ENCODE measurements around the gene SESN3.

Gene SESN3

DNA sequence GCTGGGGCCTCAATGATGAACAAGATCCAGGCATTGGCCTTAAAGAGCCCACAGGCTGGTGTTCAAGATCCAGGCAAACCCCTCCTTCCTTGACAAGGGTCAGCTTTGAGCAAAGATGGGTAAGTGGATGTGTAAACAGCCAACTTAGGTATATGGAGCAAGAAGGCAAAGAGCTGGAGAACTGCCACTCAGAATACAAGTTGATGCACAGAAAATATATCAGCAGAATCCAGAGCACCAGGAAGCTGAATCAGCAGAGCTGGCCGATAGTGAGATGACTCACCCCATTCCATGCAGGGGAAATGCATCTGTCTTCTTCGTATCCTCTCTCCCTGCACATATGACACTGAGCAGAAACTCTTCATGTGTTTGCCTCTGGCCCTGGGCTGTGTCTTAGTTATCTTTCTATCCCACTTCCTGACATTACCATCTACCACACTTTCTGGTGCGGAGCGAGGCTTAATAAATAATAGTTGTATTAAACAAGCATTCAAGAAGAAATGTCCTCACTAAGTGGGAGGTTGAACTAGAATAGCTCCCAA lies 83.6 kb downstream of the SESN3 start:
- peaks cover 34% of the 10 kb centered on the region for H3F3A ChIP-seq (ENCODE audit: insufficient read depth, low read length)
- no peaks in the 10 kb centered on the region for H3K27me3 ChIP-seq (replicated peaks; ENCODE audit: insufficient read depth, low read length)
- H3K9me2 ChIP-seq (replicated peaks; ENCODE audit: insufficient read depth, low read length): no peaks in the 10 kb centered on the region
- no peak overlapping the region for H3K4me3 ChIP-seq (ENCODE audit: low read length)
- no peaks in the 10 kb centered on the region for H3K9me3 ChIP-seq (replicated peaks; ENCODE audit: insufficient read depth, low read length)
- H4K20me1 ChIP-seq (ENCODE audit: insufficient read depth, low read length): no peaks in the 10 kb centered on the region
- H3K4me2 ChIP-seq (ENCODE audit: low read depth, low read length): peak overlapping the region; percentile 39; the same call in 1 of the 2 replicates
- no peak overlapping the region for H3K9ac ChIP-seq (ENCODE audit: low read length)
- H3K79me2 ChIP-seq (ENCODE audit: low read length): no peaks in the 10 kb centered on the region
- H2AFZ ChIP-seq (ENCODE audit: low read length): peak overlapping the region; percentile 39; the same call in 1 of the 2 replicates
- H3K4me1 ChIP-seq (ENCODE audit: low read length): peaks cover 44% of the 10 kb centered on the region
- H3K27ac ChIP-seq (ENCODE audit: low read length): peak overlapping the region; percentile 24; the same call in 1 of the 2 replicates
- DNase-seq: peak; percentile 62
- H3K36me3 ChIP-seq (replicated peaks; ENCODE audit: insufficient read depth, low read length): no peaks in the 10 kb centered on the region
- TF ChIP-seq, protein P1, sequence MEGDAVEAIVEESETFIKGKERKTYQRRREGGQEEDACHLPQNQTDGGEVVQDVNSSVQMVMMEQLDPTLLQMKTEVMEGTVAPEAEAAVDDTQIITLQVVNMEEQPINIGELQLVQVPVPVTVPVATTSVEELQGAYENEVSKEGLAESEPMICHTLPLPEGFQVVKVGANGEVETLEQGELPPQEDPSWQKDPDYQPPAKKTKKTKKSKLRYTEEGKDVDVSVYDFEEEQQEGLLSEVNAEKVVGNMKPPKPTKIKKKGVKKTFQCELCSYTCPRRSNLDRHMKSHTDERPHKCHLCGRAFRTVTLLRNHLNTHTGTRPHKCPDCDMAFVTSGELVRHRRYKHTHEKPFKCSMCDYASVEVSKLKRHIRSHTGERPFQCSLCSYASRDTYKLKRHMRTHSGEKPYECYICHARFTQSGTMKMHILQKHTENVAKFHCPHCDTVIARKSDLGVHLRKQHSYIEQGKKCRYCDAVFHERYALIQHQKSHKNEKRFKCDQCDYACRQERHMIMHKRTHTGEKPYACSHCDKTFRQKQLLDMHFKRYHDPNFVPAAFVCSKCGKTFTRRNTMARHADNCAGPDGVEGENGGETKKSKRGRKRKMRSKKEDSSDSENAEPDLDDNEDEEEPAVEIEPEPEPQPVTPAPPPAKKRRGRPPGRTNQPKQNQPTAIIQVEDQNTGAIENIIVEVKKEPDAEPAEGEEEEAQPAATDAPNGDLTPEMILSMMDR (IDR thresholded peaks at IDR 0.05; ENCODE audit: low read length): no peak
- TF ChIP-seq EZH2phosphoT487 (IDR thresholded peaks at IDR 0.05; ENCODE audit: low read length) (no peak), EZH2 (optimal IDR thresholded peaks at IDR 0.05; ENCODE audit: low read depth, low read length) (no peak)

DNA sequence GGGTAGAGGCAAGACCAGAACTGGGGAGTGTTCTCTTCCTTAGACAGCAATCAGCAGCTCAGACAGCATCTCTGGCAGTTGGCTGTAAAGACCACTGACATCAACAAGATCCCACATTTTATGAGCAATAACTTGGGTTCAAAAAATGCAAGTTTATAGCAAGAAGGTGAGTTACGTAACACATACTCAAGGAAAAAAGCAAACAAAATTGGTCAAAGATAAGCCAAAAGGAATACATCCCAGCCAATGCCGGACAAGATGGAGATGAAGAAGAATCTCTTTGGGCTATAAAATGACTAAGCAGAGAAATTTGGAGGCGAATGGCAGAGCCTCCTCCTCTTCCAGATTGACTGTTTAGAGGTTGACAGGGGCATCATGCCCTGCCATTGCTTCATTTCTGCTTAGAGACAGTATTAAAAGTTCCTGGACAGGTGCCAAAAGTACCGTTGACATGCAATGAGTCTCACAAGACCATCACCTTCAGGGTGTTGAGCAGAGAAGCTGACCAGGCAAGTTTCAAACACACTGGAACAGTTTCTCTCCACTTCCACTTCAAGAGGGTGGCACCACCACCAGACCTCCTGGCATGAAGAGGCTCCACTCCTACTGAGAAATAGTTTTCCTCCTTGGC lies 85.5 kb downstream of the SESN3 start:
- no peak overlapping the region for H2AFZ ChIP-seq (ENCODE audit: low read length)
- no peak overlapping the region for H3K4me3 ChIP-seq (ENCODE audit: low read length)
- H3K79me2 ChIP-seq (ENCODE audit: low read length): no peaks in the 10 kb centered on the region
- no peaks in the 10 kb centered on the region for H3K9me3 ChIP-seq (replicated peaks; ENCODE audit: insufficient read depth, low read length)
- no peaks in the 10 kb centered on the region for H4K20me1 ChIP-seq (ENCODE audit: insufficient read depth, low read length)
- H3K27ac ChIP-seq (ENCODE audit: low read length): no peak overlapping the region
- peaks cover 21% of the 10 kb centered on the region for H3F3A ChIP-seq (ENCODE audit: insufficient read depth, low read length)
- TF ChIP-seq EZH2phosphoT487 (IDR thresholded peaks at IDR 0.05; ENCODE audit: low read length) (no peak), EZH2 (optimal IDR thresholded peaks at IDR 0.05; ENCODE audit: low read depth, low read length) (no peak)
- TF ChIP-seq, protein P1 (IDR thresholded peaks at IDR 0.05; ENCODE audit: low read length): no peak
- no peaks in the 10 kb centered on the region for H3K36me3 ChIP-seq (replicated peaks; ENCODE audit: insufficient read depth, low read length)
- no peak overlapping the region for H3K9ac ChIP-seq (ENCODE audit: low read length)
- no peaks in the 10 kb centered on the region for H3K9me2 ChIP-seq (replicated peaks; ENCODE audit: insufficient read depth, low read length)
- H3K4me1 ChIP-seq (ENCODE audit: low read length): peaks cover 39% of the 10 kb centered on the region
- peak; percentile 87 for DNase-seq
- H3K27me3 ChIP-seq (replicated peaks; ENCODE audit: insufficient read depth, low read length): no peaks in the 10 kb centered on the region
- peak overlapping the region; percentile 16; the same call in 1 of the 2 replicates for H3K4me2 ChIP-seq (ENCODE audit: low read depth, low read length)

DNA sequence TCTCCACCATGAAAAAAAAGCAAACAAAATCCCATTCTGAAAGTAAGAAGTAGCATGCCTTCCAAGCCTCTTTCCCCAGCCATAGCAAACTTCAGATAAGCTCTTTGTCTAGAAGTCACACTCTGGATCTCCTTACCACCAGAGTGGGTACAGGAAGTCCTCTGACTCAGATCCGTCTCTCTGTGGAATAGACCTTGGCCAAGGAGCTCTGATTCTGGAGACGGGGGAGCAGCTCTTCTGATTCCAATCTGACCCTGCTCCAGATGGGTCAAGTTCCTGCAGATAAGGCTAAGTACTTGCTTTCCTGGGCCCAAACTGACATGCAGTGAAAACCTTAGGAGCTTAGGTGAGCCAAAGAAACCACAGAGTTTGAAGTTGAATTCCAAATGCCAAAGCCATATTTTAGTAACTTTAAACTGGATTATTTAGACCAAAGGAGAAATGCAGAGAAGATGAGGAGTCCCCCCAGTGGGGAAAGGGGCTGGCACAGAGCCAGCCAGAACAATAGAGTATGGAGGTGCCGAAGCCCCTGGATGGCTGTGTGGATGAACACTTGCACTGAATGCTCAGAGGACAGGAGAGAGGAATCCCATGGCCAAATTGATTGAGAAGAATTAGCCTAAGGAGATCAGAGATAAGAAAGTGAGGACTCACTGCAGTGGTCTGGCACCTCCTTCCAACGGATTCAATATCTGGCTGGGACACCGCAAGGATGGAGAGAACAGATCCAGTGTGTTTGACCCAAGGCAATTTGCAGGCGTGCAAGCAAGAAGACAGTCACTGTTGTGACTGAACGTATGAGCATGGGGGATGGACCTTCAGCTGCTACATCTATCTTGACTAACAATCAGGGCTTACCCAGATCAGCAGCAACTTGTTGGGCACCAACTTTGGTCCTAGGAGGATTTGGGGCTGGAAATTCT lies 86.4 kb downstream of the SESN3 start:
- Histone ChIP-seq H3K4me2 (ENCODE audit: low read depth, low read length) (peak overlapping the region; percentile 16; the same call in 1 of the 2 replicates), H3K9me3 (replicated peaks; ENCODE audit: insufficient read depth, low read length) (no peaks in the 10 kb centered on the region), H4K20me1 (ENCODE audit: insufficient read depth, low read length) (no peaks in the 10 kb centered on the region), H3K4me1 (ENCODE audit: low read length) (peaks cover 39% of the 10 kb centered on the region), H3K9me2 (replicated peaks; ENCODE audit: insufficient read depth, low read length) (no peaks in the 10 kb centered on the region), H3K27me3 (replicated peaks; ENCODE audit: insufficient read depth, low read length) (no peaks in the 10 kb centered on the region), H3K79me2 (ENCODE audit: low read length) (no peaks in the 10 kb centered on the region), H3K36me3 (replicated peaks; ENCODE audit: insufficient read depth, low read length) (no peaks in the 10 kb centered on the region), H3K27ac (ENCODE audit: low read length) (no peak overlapping the region), H3K4me3 (ENCODE audit: low read length) (no peak overlapping the region), H3K9ac (ENCODE audit: low read length) (no peak overlapping the region), H2AFZ (ENCODE audit: low read length) (no peak overlapping the region), H3F3A (ENCODE audit: insufficient read depth, low read length) (peaks cover 21% of the 10 kb centered on the region)
- no peak for DNase-seq
- TF ChIP-seq EZH2phosphoT487 (IDR thresholded peaks at IDR 0.05; ENCODE audit: low read length) (no peak), EZH2 (optimal IDR thresholded peaks at IDR 0.05; ENCODE audit: low read depth, low read length) (no peak)
- TF ChIP-seq, protein P1 (IDR thresholded peaks at IDR 0.05; ENCODE audit: low read length): no peak

All from MM.1S (cell line).